Tibial nerve (tissue), 4 donors: ENCODE data around the gene ING5. TPM values are rescaled to one million over a fixed set of nuclear protein-coding genes. Genes with fewer than 3 reads are reported as not detected.

ENCODE experiments used
- DNase-seq, 2 donors: peaks; one replicate each; pipeline ENCODE4 v3.0.0-alpha.2; 2019; ENCODE audit warnings: low spot score in 2 of 2
- H3K27ac ChIP-seq, 4 donors: fragments of 200-600 bp; sonication (generic) in 3 of 4; one replicate each; pipeline ENCODE4 v1.5.1; 2017 to 2019; ENCODE audit warnings: mild to moderate bottlenecking in 1 of 4
- H3K27me3 ChIP-seq, 2 donors: fragments of 200-600 bp; sonication (generic) in 1 of 2; one replicate each; pipeline versions ENCODE4 v1.5.1 to v1.6.0; 2017 to 2019
- H3K36me3 ChIP-seq, 3 donors: fragments of 200-600 bp; sonication (generic); one replicate each; pipeline ENCODE4 v1.5.1; 2018 to 2019
- H3K4me1 ChIP-seq, 4 donors: fragments of 200-600 bp; sonication (generic) in 3 of 4; one replicate each; pipeline ENCODE4 v1.5.1; 2017 to 2019
- H3K4me3 ChIP-seq, 4 donors: fragments of 200-600 bp; sonication (generic) in 3 of 4; one replicate each; pipeline ENCODE4 v1.5.1; 2017 to 2019; ENCODE audit warnings: mild to moderate bottlenecking in 1 of 4, moderate library complexity in 1 of 4
- H3K9me3 ChIP-seq, 4 donors: fragments of 200-600 bp; sonication (generic) in 3 of 4; one replicate each; pipeline ENCODE4 v1.5.1; 2017 to 2019
- CTCF ChIP-seq, 5 experiments: fragments of 200-600 bp in 3 of 5; fragments of 450-650 bp in 2 of 5; sonication (generic) in 3 of 5; IDR thresholded peaks; one replicate each; pipeline ENCODE4 v1.5.1; 2016 to 2019; ENCODE audit warnings: antibody characterized with exemption in 5 of 5, mild to moderate bottlenecking in 3 of 5, moderate library complexity in 2 of 5
- EP300 ChIP-seq, 2 donors: sonication (generic); formaldehyde crosslinking; IDR thresholded peaks; one replicate each; pipeline ENCODE4 v1.6.1; 2017; ENCODE audit warnings: antibody characterized with exemption in 2 of 2, mild to moderate bottlenecking in 1 of 2
- POLR2A ChIP-seq, 2 donors: fragments of 450-650 bp; IDR thresholded peaks; one replicate each; pipeline ENCODE4 v1.6.1; 2017; ENCODE audit warnings: antibody characterized with exemption in 2 of 2, mild to moderate bottlenecking in 2 of 2, moderate library complexity in 2 of 2
- WGBS, 2 donors: methylation state at CpG; one replicate each; pipeline ENCODE4 v1.1.5; 2018; 5-methylcytosine and 5-hydroxymethylcytosine counted together
- total RNA-seq, 4 donors: library from RNA; depleted of rRNA; stranded (reverse); fragments of >200 nt; gene quantifications; one replicate each; pipeline ENCODE4 v1.1.0, GENCODE V29; 2016

The ING5 gene
- total RNA-seq, 4 donors from 2014 or later, result 33.4 to 73.3 (median 56.2) TPM

- Histone ChIP-seq H3K4me1 (peaks cover 0 to 29% (median 7%) of the 10 kb centered on the region in 4 donors), H3K27me3 (no peaks in the 10 kb centered on the region), H3K36me3 (peaks cover 0 to 41% (median 0%) of the 10 kb centered on the region in 3 donors), H3K27ac (no peak overlapping the region), H3K4me3 (no peak overlapping the region), H3K9me3 (no peaks in the 10 kb centered on the region)
- 88 to 90% methylated on average over 15 to 16 of the region's 17 CpGs for WGBS, 2 donors
- no peak for TF ChIP-seq CTCF (IDR thresholded peaks at IDR 0.05)
- no peak for TF ChIP-seq EP300 (IDR thresholded peaks at IDR 0.05)
- TF ChIP-seq POLR2A (IDR thresholded peaks at IDR 0.05), result no peak
- no peak for DNase-seq
Measured at GRCh38 chr2:241738040-241738686, 36.3 kb downstream of the ING5 start.

- Histone ChIP-seq H3K36me3 (peaks cover 0 to 51% (median 0%) of the 10 kb centered on the region in 3 donors), H3K27me3 (no peaks in the 10 kb centered on the region), H3K4me1 (peaks cover 0 to 19% (median 4%) of the 10 kb centered on the region in 4 donors), H3K27ac (no peak overlapping the region), H3K4me3 (no peak overlapping the region), H3K9me3 (no peaks in the 10 kb centered on the region)
- 88 to 91% methylated on average over 15 of the region's 15 CpGs for WGBS, 2 donors
- no peak for TF ChIP-seq POLR2A (IDR thresholded peaks at IDR 0.05)
- TF ChIP-seq CTCF (IDR thresholded peaks at IDR 0.05), result no peak
- TF ChIP-seq EP300 (IDR thresholded peaks at IDR 0.05), result no peak
- DNase-seq, result no peak
Measured at GRCh38 chr2:241739177-241739576, 37.3 kb downstream of the ING5 start.

- Histone ChIP-seq H3K9me3 (no peaks in the 10 kb centered on the region), H3K4me3 (no peak overlapping the region), H3K36me3 (peaks cover 0 to 56% (median 0%) of the 10 kb centered on the region in 3 donors), H3K4me1 (peaks cover 0 to 19% (median 4%) of the 10 kb centered on the region in 4 donors), H3K27ac (no peak overlapping the region), H3K27me3 (no peaks in the 10 kb centered on the region)
- DNase-seq, result no peak
- TF ChIP-seq CTCF (IDR thresholded peaks at IDR 0.05) (no peak), POLR2A (IDR thresholded peaks at IDR 0.05) (no peak)
- WGBS, 2 donors, result 82 to 83% methylated on average over 12 of the region's 12 CpGs
Measured at GRCh38 chr2:241739651-241740050, 37.8 kb downstream of the ING5 start.

- WGBS, 2 donors, result 79 to 84% methylated on average over 10 of the region's 10 CpGs
Measured at GRCh38 chr2:241741016-241741415, 39.2 kb downstream of the ING5 start.

More at GRCh38 chr2:241741016-241741415, 39.2 kb downstream of the ING5 start:
- peaks cover 0 to 11% (median 0%) of the 10 kb centered on the region in 4 donors for H3K4me1 ChIP-seq
- TF ChIP-seq EP300 (IDR thresholded peaks at IDR 0.05) (no peak), POLR2A (IDR thresholded peaks at IDR 0.05) (no peak), CTCF (IDR thresholded peaks at IDR 0.05) (no peak)
- DNase-seq, result no peak
- no peaks in the 10 kb centered on the region for H3K27me3 ChIP-seq
- no peak overlapping the region for H3K27ac ChIP-seq
- peaks cover 0 to 5% (median under 1%) of the 10 kb centered on the region in 4 donors for H3K9me3 ChIP-seq
- H3K4me3 ChIP-seq, result no peak overlapping the region
- H3K36me3 ChIP-seq, result peaks cover 0 to 69% (median 3%) of the 10 kb centered on the region in 3 donors
